ENCODE data around the gene AGRN.
"Not testable (repeated sequence)": the region's sequence is repeated elsewhere in the genome, so short reads cannot be mapped to it uniquely, and the experiment has no call there.

Gene AGRN

GRCh38 chr1:1020000-1020404 lies at the start of gene AGRN:
AGRN (plus strand) TSS chr1:1020120; CDS start chr1:1020173, 53 bp downstream.
- DNase-seq: no peak

- no peak for DNase-seq
Observed at GRCh38 chr1:970242-970972, 49.5 kb upstream of the AGRN start.

- no peak for DNase-seq
Observed at GRCh38 chr1:970973-971730, 48.8 kb upstream of the AGRN start.

GRCh38 chr1:971751-972506 lies 48.0 kb upstream of the AGRN start:
- DNase-seq: no peak

GRCh38 chr1:972726-973458 lies 47.0 kb upstream of the AGRN start:
- no peak for DNase-seq

- DNase-seq: no peak
Observed at GRCh38 chr1:973459-974292, 46.2 kb upstream of the AGRN start.

- DNase-seq: no peak
Observed at GRCh38 chr1:974293-974640, 45.7 kb upstream of the AGRN start.

GRCh38 chr1:974687-975328 lies 45.1 kb upstream of the AGRN start:
- DNase-seq: no peak

- no peak for DNase-seq
Observed at GRCh38 chr1:975365-975764, 44.6 kb upstream of the AGRN start.

- DNase-seq: no peak
Observed at GRCh38 chr1:975896-976683, 43.8 kb upstream of the AGRN start.

- not testable (repeated sequence) for DNase-seq
Observed at GRCh38 chr1:976791-977190, 43.1 kb upstream of the AGRN start.

- no peak for DNase-seq
Observed at GRCh38 chr1:978069-978834, 41.7 kb upstream of the AGRN start.

- no peak for DNase-seq
Observed at GRCh38 chr1:978835-979743, 40.8 kb upstream of the AGRN start.

- no peak for DNase-seq
Observed at GRCh38 chr1:979744-980072, 40.2 kb upstream of the AGRN start.

GRCh38 chr1:980137-980571 lies 39.8 kb upstream of the AGRN start:
- DNase-seq: no peak

- no peak for DNase-seq
Observed at GRCh38 chr1:980602-981395, 39.1 kb upstream of the AGRN start.

- no peak for DNase-seq
Observed at GRCh38 chr1:981491-981954, 38.4 kb upstream of the AGRN start.

Measured in SIG-M5 (cell line).